ENCODE data around the gene PSMB4. TPM values are rescaled to one million over a fixed set of nuclear protein-coding genes. Genes with fewer than 3 reads are reported as not detected.

The PSMB4 gene
- total RNA-seq, 1 experiment from 2014 or later: 413 TPM

DNA sequence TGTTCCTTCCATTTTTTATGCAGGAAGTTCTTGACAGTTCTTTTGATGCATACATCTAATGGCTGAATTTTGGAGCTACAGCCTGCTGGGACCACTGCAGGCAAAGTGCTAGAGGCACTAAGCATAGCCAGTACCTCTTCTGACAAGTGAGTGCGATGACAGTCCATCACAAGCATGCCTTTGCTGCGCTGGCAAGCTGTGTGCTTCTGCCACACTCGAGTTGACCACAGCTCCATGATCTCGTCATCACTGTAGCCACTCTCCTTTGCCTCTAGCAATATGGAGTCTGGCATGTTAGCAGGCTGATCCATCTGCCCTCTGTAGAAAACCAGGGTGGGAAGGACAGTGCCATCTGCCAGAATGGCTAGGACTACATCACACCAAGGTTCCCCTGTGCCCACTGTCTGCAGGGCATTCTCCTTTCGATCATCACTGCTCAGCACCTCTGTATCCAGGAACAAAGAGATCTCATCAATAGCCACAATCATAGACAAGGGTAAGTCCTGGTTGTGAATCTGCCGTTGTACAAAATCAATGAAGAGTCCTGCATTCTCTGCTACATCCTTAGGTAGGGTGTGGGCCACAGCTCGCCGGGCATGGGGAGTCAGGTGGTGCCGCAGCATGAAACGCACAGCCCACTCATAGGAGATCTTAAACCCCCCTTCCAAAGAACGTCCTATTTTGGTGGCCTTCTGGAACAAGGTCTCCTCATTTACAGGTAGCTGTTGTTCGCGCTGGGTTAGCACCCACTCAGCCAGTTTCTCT is 6.0 kb downstream of the PSMB4 start:
- Mint-ChIP-seq H3K36me3 (ENCODE audit: insufficient read depth in 1 of 3, low read depth in 3 of 3) (peaks cover 50 to 96% (median 87%) of the 10 kb centered on the region in 3 experiments; a peak in 6 of 7 replicates), H3K27ac (peak overlapping the region; percentile 2 to 78 (median 63); a peak in 2 of 7 replicates), H3K27me3 (ENCODE audit: low read depth) (no peaks in the 10 kb centered on the region; the same call in 1 of the 2 replicates), H3K4me1 (peaks cover 6 to 7% of the 10 kb centered on the region in 2 experiments), H3K9me3 (no peaks in the 10 kb centered on the region), H3K4me3 (no peak overlapping the region)
- no peak overlapping the region for H4K8ac ChIP-seq (replicated peaks; ENCODE audit: insufficient read length, low read depth, low read length)
- H3K4me1 ChIP-seq (ENCODE audit: insufficient read depth, low read length): no peaks in the 10 kb centered on the region
- no peak overlapping the region for H3K23ac ChIP-seq (ENCODE audit: insufficient read length, low read depth, low read length)
- DNase-seq: no peak
- no peak overlapping the region for H3K4me2 ChIP-seq (ENCODE audit: insufficient read depth, insufficient read length, low read length)
- H2BK20ac ChIP-seq (ENCODE audit: low read depth, low read length, poor library complexity, severe bottlenecking): no peak overlapping the region
- no peak overlapping the region for H2AK5ac ChIP-seq (ENCODE audit: insufficient read length, low read length)
- no peak overlapping the region for H3K9ac ChIP-seq (ENCODE audit: extremely low read depth, insufficient read length, low read length)
- no peak overlapping the region for H2BK15ac ChIP-seq (ENCODE audit: low read depth, low read length)
- H2AFZ ChIP-seq (ENCODE audit: low read length): no peak overlapping the region
- H3K27ac ChIP-seq (ENCODE audit: insufficient read length, low read depth, low read length): no peak overlapping the region
- peaks cover 2% of the 10 kb centered on the region; the same call in 1 of the 2 replicates for H3K79me2 ChIP-seq (ENCODE audit: insufficient read depth, low read length)
- H3K14ac ChIP-seq (ENCODE audit: insufficient read depth, low read length): no peak overlapping the region
- H3K9me3 ChIP-seq (ENCODE audit: control insufficient read depth, low read depth, low read length): no peaks in the 10 kb centered on the region
- H3K23me2 ChIP-seq (ENCODE audit: insufficient read length, low read depth, low read length, poor library complexity, severe bottlenecking): no peaks in the 10 kb centered on the region
- H4K20me1 ChIP-seq (ENCODE audit: control insufficient read depth, insufficient read depth, insufficient read length): no peaks in the 10 kb centered on the region
- no peaks in the 10 kb centered on the region for H3K79me1 ChIP-seq (ENCODE audit: insufficient read depth, low read depth, low read length, poor library complexity, severe bottlenecking)
- no peaks in the 10 kb centered on the region for H3K27me3 ChIP-seq (ENCODE audit: insufficient read depth, low read length)
- no peak overlapping the region for H2BK12ac ChIP-seq (ENCODE audit: insufficient read length, low read depth, low read length)
- no CpG with 5 or more reads among the region's 13 CpGs for WGBS (ENCODE audit: extremely low coverage, insufficient read length, low lambda C conversion rate)
- no peak overlapping the region for H2BK5ac ChIP-seq (ENCODE audit: insufficient read length, low read length)
- TF ChIP-seq, protein P1, sequence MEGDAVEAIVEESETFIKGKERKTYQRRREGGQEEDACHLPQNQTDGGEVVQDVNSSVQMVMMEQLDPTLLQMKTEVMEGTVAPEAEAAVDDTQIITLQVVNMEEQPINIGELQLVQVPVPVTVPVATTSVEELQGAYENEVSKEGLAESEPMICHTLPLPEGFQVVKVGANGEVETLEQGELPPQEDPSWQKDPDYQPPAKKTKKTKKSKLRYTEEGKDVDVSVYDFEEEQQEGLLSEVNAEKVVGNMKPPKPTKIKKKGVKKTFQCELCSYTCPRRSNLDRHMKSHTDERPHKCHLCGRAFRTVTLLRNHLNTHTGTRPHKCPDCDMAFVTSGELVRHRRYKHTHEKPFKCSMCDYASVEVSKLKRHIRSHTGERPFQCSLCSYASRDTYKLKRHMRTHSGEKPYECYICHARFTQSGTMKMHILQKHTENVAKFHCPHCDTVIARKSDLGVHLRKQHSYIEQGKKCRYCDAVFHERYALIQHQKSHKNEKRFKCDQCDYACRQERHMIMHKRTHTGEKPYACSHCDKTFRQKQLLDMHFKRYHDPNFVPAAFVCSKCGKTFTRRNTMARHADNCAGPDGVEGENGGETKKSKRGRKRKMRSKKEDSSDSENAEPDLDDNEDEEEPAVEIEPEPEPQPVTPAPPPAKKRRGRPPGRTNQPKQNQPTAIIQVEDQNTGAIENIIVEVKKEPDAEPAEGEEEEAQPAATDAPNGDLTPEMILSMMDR (conservative IDR thresholded peaks at IDR 0.05): no peak
- no peak overlapping the region for H4K91ac ChIP-seq (ENCODE audit: insufficient read length, low read depth, low read length)
- H4K5ac ChIP-seq (ENCODE audit: insufficient read length, low read depth, low read length): no peak overlapping the region
- H3K56ac ChIP-seq (ENCODE audit: insufficient read length, low read depth, low read length): no peak overlapping the region
- H2BK120ac ChIP-seq (ENCODE audit: low read depth, low read length, poor library complexity, severe bottlenecking): no peak overlapping the region
- H3K4ac ChIP-seq (ENCODE audit: low read depth, low read length): no peak overlapping the region
- no peak overlapping the region for H3T11ph ChIP-seq (ENCODE audit: low read length)
- H3K18ac ChIP-seq (ENCODE audit: insufficient read length, low read depth, low read length): no peak overlapping the region
